ENCODE data around the gene HSDL2.
"Not testable (repeated sequence)": the region's sequence is repeated elsewhere in the genome, so short reads cannot be mapped to it uniquely, and the experiment has no call there.

Gene HSDL2

DNA sequence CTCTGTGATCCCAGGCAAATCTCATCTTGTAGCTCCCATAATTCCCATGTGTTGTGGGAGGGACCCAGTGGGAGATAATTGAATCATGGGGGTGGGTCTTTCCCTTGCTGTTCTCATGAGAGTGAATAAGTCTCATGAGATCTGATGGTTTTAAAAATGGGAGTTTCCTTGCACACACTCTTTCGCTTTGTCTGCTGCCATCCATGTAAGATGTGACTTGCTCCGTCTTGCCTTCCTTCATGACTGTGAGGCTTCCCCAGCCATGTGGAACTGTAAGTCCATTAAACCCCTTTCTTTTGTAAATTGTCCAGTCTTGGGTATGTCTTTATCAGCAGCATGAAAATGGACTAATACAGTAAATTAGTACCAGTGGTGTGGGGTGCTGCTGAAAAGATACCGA lies 14.7 kb upstream of the HSDL2 start:
- H3K4me2 ChIP-seq (ENCODE audit: insufficient read depth, low read length, poor library complexity, severe bottlenecking); H2AFZ ChIP-seq (ENCODE audit: low read length): not testable (repeated sequence)

DNA sequence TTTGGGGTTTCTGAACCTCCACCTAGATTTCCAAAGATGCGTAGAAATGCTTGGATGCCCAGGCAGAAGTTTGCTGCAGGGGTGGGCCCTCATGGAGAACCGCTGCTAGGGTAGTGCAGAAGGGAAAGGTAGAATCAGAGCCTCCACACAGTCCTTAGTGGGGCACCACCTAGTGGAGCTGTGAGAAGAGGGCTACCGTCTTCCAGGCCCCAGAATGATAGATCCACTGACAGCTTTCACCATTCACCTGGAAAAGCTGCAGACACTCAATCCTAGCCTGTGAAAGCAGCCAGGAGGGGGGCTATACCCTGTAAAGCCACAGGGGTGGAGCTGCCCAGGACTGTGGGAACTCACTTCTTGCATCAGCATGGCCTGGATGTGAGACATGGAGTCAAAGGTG lies 13.3 kb upstream of the HSDL2 start:
- Histone ChIP-seq H3K27ac (replicated peaks; ENCODE audit: low read length) (no peak overlapping the region), H3K4me2 (ENCODE audit: insufficient read depth, low read length, poor library complexity, severe bottlenecking) (no peak overlapping the region), H3K9ac (ENCODE audit: low read depth, low read length, poor library complexity) (no peak overlapping the region), H2BK5ac (ENCODE audit: low read length) (no peak overlapping the region), H2BK120ac (ENCODE audit: low read depth, low read length) (no peak overlapping the region), H4K91ac (ENCODE audit: low read depth, low read length, poor library complexity) (no peak overlapping the region), H3K23ac (ENCODE audit: low read depth, low read length, poor library complexity) (no peak overlapping the region), H3K9me3 (replicated peaks in 1 of 2; ENCODE audit: control insufficient read depth in 2 of 2, insufficient read depth in 1 of 2, low read depth in 1 of 2, low read length in 2 of 2) (peaks cover 4 to 17% of the 10 kb centered on the region in 2 donors), H3K4ac (ENCODE audit: low read length) (no peak overlapping the region), H2BK15ac (ENCODE audit: low read length) (no peak overlapping the region), H3K14ac (ENCODE audit: low read length) (no peak overlapping the region), H3K4me3 (ENCODE audit: low read length in 2 of 2) (no peak overlapping the region), H2BK12ac (ENCODE audit: low read length) (no peak overlapping the region), H3K18ac (ENCODE audit: low read length) (no peak overlapping the region), H3K79me1 (ENCODE audit: low read depth, low read length) (no peaks in the 10 kb centered on the region), H4K8ac (ENCODE audit: low read depth, low read length) (no peak overlapping the region), H3K36me3 (replicated peaks in 1 of 2; ENCODE audit: control insufficient read depth in 2 of 2, insufficient read depth in 2 of 2, low read length in 2 of 2) (peaks cover 0 to under 1% of the 10 kb centered on the region in 2 donors), H3K27me3 (ENCODE audit: control insufficient read depth in 3 of 3, insufficient read depth in 3 of 3, low read depth in 1 of 3, low read length in 3 of 3) (peaks cover 0 to 2% (median 0%) of the 10 kb centered on the region in 3 experiments), H2AFZ (ENCODE audit: low read length) (no peak overlapping the region), H2AK5ac (ENCODE audit: low read depth, low read length) (no peak overlapping the region), H3K4me1 (ENCODE audit: control insufficient read depth in 2 of 2, insufficient read depth in 1 of 2, low read depth in 1 of 2, low read length in 2 of 2) (no peaks in the 10 kb centered on the region)
- WGBS, 2 donors (ENCODE audit: extremely low coverage in 2 of 2, insufficient read length in 2 of 2, insufficient replicate concordance in 1 of 2) = no CpG with 5 or more reads among the region's 3 CpGs
- no peak for DNase-seq (ENCODE audit: low spot score)

More for the DNA sequence above, 14.7 kb upstream of the HSDL2 start:
- H3K18ac ChIP-seq (ENCODE audit: low read length); H3K27ac ChIP-seq (replicated peaks; ENCODE audit: low read length); H3K27me3 ChIP-seq (ENCODE audit: control insufficient read depth in 3 of 3, insufficient read depth in 3 of 3, low read depth in 1 of 3, low read length in 3 of 3); H3K4me1 ChIP-seq (ENCODE audit: control insufficient read depth in 2 of 2, insufficient read depth in 1 of 2, low read depth in 1 of 2, low read length in 2 of 2); H3K9ac ChIP-seq (ENCODE audit: low read depth, low read length, poor library complexity); H3K36me3 ChIP-seq (replicated peaks in 1 of 2; ENCODE audit: control insufficient read depth in 2 of 2, insufficient read depth in 2 of 2, low read length in 2 of 2); H3K4me3 ChIP-seq (ENCODE audit: low read length in 2 of 2); H3K79me1 ChIP-seq (ENCODE audit: low read depth, low read length); H3K14ac ChIP-seq (ENCODE audit: low read length); DNase-seq (ENCODE audit: low spot score); H2AK5ac ChIP-seq (ENCODE audit: low read depth, low read length); H4K91ac ChIP-seq (ENCODE audit: low read depth, low read length, poor library complexity); H2BK120ac ChIP-seq (ENCODE audit: low read depth, low read length); H2BK12ac ChIP-seq (ENCODE audit: low read length); H3K4ac ChIP-seq (ENCODE audit: low read length); H2BK5ac ChIP-seq (ENCODE audit: low read length); H2BK15ac ChIP-seq (ENCODE audit: low read length); H4K8ac ChIP-seq (ENCODE audit: low read depth, low read length); H3K23ac ChIP-seq (ENCODE audit: low read depth, low read length, poor library complexity): not testable (repeated sequence)
- H3K9me3 ChIP-seq (replicated peaks in 1 of 2; ENCODE audit: control insufficient read depth in 2 of 2, insufficient read depth in 1 of 2, low read depth in 1 of 2, low read length in 2 of 2) = peaks cover 4 to 17% of the 10 kb centered on the region in 2 donors
- no CpG with 5 or more reads among the region's 3 CpGs for WGBS, 2 donors (ENCODE audit: extremely low coverage in 2 of 2, insufficient read length in 2 of 2, insufficient replicate concordance in 1 of 2)

DNA sequence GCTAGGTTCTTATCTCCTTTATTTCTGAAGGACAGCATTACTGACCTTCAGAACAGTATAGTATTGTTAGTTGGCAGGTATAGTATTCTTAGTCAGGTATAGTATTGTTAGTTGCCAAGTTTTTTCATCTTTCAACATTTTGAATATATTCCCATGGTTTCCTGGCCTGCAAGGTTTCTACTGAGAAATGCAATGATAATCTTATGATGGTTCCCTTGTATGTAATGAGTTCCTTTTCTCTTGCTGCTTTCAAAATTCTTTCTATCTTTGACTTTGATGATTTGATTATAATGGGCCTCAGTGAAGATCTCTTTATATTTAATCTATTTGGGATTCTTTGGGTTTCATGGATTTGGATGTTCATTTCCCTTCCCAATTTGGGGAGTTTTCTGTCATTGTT lies 12.4 kb upstream of the HSDL2 start:
- no peak overlapping the region for H3K4ac ChIP-seq (ENCODE audit: low read length)
- no peak overlapping the region for H2AK5ac ChIP-seq (ENCODE audit: low read depth, low read length)
- no peak overlapping the region for H3K4me3 ChIP-seq (ENCODE audit: low read length in 2 of 2)
- no peak overlapping the region for H3K27ac ChIP-seq (replicated peaks; ENCODE audit: low read length)
- no peak overlapping the region for H2BK15ac ChIP-seq (ENCODE audit: low read length)
- H4K8ac ChIP-seq (ENCODE audit: low read depth, low read length) = no peak overlapping the region
- H3K18ac ChIP-seq (ENCODE audit: low read length) = no peak overlapping the region
- no peak overlapping the region for H3K4me2 ChIP-seq (ENCODE audit: insufficient read depth, low read length, poor library complexity, severe bottlenecking)
- no peak overlapping the region for H4K91ac ChIP-seq (ENCODE audit: low read depth, low read length, poor library complexity)
- H3K36me3 ChIP-seq (replicated peaks in 1 of 2; ENCODE audit: control insufficient read depth in 2 of 2, insufficient read depth in 2 of 2, low read length in 2 of 2) = peaks cover 0 to 1% of the 10 kb centered on the region in 2 donors
- no peaks in the 10 kb centered on the region for H3K79me1 ChIP-seq (ENCODE audit: low read depth, low read length)
- H3K4me1 ChIP-seq (ENCODE audit: control insufficient read depth in 2 of 2, insufficient read depth in 1 of 2, low read depth in 1 of 2, low read length in 2 of 2) = no peaks in the 10 kb centered on the region
- no peak for DNase-seq (ENCODE audit: low spot score)
- H3K14ac ChIP-seq (ENCODE audit: low read length) = no peak overlapping the region
- peaks cover 0 to 2% (median 0%) of the 10 kb centered on the region in 3 experiments for H3K27me3 ChIP-seq (ENCODE audit: control insufficient read depth in 3 of 3, insufficient read depth in 3 of 3, low read depth in 1 of 3, low read length in 3 of 3)
- H2BK12ac ChIP-seq (ENCODE audit: low read length) = no peak overlapping the region
- no peak overlapping the region for H2BK5ac ChIP-seq (ENCODE audit: low read length)
- no peak overlapping the region for H3K23ac ChIP-seq (ENCODE audit: low read depth, low read length, poor library complexity)
- no peak overlapping the region for H2BK120ac ChIP-seq (ENCODE audit: low read depth, low read length)
- no peak overlapping the region for H3K9ac ChIP-seq (ENCODE audit: low read depth, low read length, poor library complexity)
- H3K9me3 ChIP-seq (replicated peaks in 1 of 2; ENCODE audit: control insufficient read depth in 2 of 2, insufficient read depth in 1 of 2, low read depth in 1 of 2, low read length in 2 of 2) = peaks cover 4 to 17% of the 10 kb centered on the region in 2 donors
- no peak overlapping the region for H2AFZ ChIP-seq (ENCODE audit: low read length)

GRCh38 chr9:112369817-112370216 lies 10.1 kb upstream of the HSDL2 start:
- H2BK120ac ChIP-seq (ENCODE audit: low read depth, low read length) = no peak overlapping the region
- H3K27ac ChIP-seq (replicated peaks; ENCODE audit: low read length) = no peak overlapping the region
- peaks cover 4 to 17% of the 10 kb centered on the region in 2 donors for H3K9me3 ChIP-seq (replicated peaks in 1 of 2; ENCODE audit: control insufficient read depth in 2 of 2, insufficient read depth in 1 of 2, low read depth in 1 of 2, low read length in 2 of 2)
- H3K4me3 ChIP-seq (ENCODE audit: low read length in 2 of 2) = no peak overlapping the region
- H3K9ac ChIP-seq (ENCODE audit: low read depth, low read length, poor library complexity) = no peak overlapping the region
- no peak overlapping the region for H2AFZ ChIP-seq (ENCODE audit: low read length)
- no peak overlapping the region for H3K18ac ChIP-seq (ENCODE audit: low read length)
- peaks cover 0 to 4% of the 10 kb centered on the region in 2 donors for H3K36me3 ChIP-seq (replicated peaks in 1 of 2; ENCODE audit: control insufficient read depth in 2 of 2, insufficient read depth in 2 of 2, low read length in 2 of 2)
- no peak overlapping the region for H2AK5ac ChIP-seq (ENCODE audit: low read depth, low read length)
- no peaks in the 10 kb centered on the region for H3K79me1 ChIP-seq (ENCODE audit: low read depth, low read length)
- H4K91ac ChIP-seq (ENCODE audit: low read depth, low read length, poor library complexity) = no peak overlapping the region
- no peak overlapping the region for H3K14ac ChIP-seq (ENCODE audit: low read length)
- DNase-seq (ENCODE audit: low spot score) = no peak
- no peak overlapping the region for H2BK12ac ChIP-seq (ENCODE audit: low read length)
- H3K4ac ChIP-seq (ENCODE audit: low read length) = no peak overlapping the region
- peaks cover 0 to 2% (median 0%) of the 10 kb centered on the region in 3 experiments for H3K27me3 ChIP-seq (ENCODE audit: control insufficient read depth in 3 of 3, insufficient read depth in 3 of 3, low read depth in 1 of 3, low read length in 3 of 3)
- no CpG with 5 or more reads among the region's 1 CpG for WGBS, 2 donors (ENCODE audit: extremely low coverage in 2 of 2, insufficient read length in 2 of 2, insufficient replicate concordance in 1 of 2)
- H2BK5ac ChIP-seq (ENCODE audit: low read length) = no peak overlapping the region
- no peak overlapping the region for H4K8ac ChIP-seq (ENCODE audit: low read depth, low read length)
- H3K4me1 ChIP-seq (ENCODE audit: control insufficient read depth in 2 of 2, insufficient read depth in 1 of 2, low read depth in 1 of 2, low read length in 2 of 2) = no peaks in the 10 kb centered on the region
- H3K4me2 ChIP-seq (ENCODE audit: insufficient read depth, low read length, poor library complexity, severe bottlenecking) = no peak overlapping the region
- H3K23ac ChIP-seq (ENCODE audit: low read depth, low read length, poor library complexity) = no peak overlapping the region
- no peak overlapping the region for H2BK15ac ChIP-seq (ENCODE audit: low read length)
